Parathyroid adenoma (tissue), 2 donors: ENCODE data around the gene TSPAN3.

ENCODE experiments used
- H2AFZ ChIP-seq: fragments of 300-600 bp; sonication (generic); one replicate; pipeline ENCODE4 v1.7.0; 2017; ENCODE audit warnings: antibody characterized with exemption, mild to moderate bottlenecking
- H3K27ac ChIP-seq: fragments of 300-600 bp; sonication (generic); one replicate; pipeline ENCODE4 v1.7.0; 2017
- H3K27me3 ChIP-seq: fragments of 300-600 bp; sonication (generic); one replicate; pipeline ENCODE4 v1.7.0; 2017; ENCODE audit warnings: low read length; ENCODE audit not compliant: control insufficient read depth, insufficient read depth
- H3K36me3 ChIP-seq: fragments of 300-600 bp; sonication (generic); one replicate; pipeline ENCODE4 v1.7.0; 2017; ENCODE audit warnings: low read length; ENCODE audit not compliant: control insufficient read depth, insufficient read depth
- H3K4me1 ChIP-seq: fragments of 300-600 bp; sonication (generic); one replicate; pipeline ENCODE4 v1.7.0; 2017; ENCODE audit warnings: control low read depth
- H3K4me2 ChIP-seq: fragments of 300-600 bp; sonication (generic); one replicate; pipeline ENCODE4 v1.7.0; 2017; ENCODE audit warnings: low read length
- H3K4me3 ChIP-seq: fragments of 300-600 bp; sonication (generic); one replicate; pipeline ENCODE4 v1.7.0; 2017; ENCODE audit warnings: low read depth, low read length
- H3K79me2 ChIP-seq: fragments of 300-600 bp; sonication (generic); one replicate; pipeline ENCODE4 v1.7.0; 2017; ENCODE audit warnings: control low read depth
- H3K9ac ChIP-seq: fragments of 300-600 bp; sonication (generic); one replicate; pipeline ENCODE4 v1.7.0; 2017; ENCODE audit warnings: mild to moderate bottlenecking
- H3K9me3 ChIP-seq: fragments of 300-600 bp; sonication (generic); one replicate; pipeline ENCODE4 v1.7.0; 2017; ENCODE audit warnings: low read length; ENCODE audit not compliant: control insufficient read depth
- CTCF ChIP-seq: fragments of 300-600 bp; sonication (generic); IDR thresholded peaks from one replicate; pipeline ENCODE4 v1.7.0; 2017; ENCODE audit warnings: antibody characterized with exemption, mild to moderate bottlenecking
- donor health status: primary hyperparathyroidism.

The TSPAN3 gene

DNA sequence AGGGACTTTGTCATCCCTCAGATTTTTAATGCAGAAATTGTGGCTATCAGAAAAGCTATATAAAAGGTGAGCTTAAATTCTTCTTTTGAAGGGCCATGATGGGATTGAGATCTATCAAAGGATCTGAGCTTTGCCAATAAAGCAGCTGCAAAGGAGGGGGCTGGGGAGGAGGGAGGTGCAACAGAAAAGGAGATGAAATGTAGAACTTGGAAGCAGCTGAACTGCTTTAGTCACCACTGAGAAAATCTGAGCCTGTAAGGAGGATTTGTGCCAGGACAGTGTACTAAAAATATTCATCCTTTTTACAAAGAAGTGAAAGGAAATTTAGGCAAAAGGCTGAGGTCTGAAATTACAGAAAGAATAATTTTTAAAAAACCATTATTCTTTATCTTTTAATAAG is 10.4 kb downstream of the TSPAN3 start:
- Histone ChIP-seq H3K36me3 (no peaks in the 10 kb centered on the region), H3K79me2 (peaks cover 7% of the 10 kb centered on the region), H3K27ac (no peak overlapping the region), H3K4me2 (no peak overlapping the region), H2AFZ (no peak overlapping the region), H3K9me3 (no peaks in the 10 kb centered on the region), H3K4me1 (peaks cover 15% of the 10 kb centered on the region), H3K4me3 (no peak overlapping the region), H3K27me3 (no peaks in the 10 kb centered on the region), H3K9ac (no peak overlapping the region)
- TF ChIP-seq CTCF, result no peak

DNA sequence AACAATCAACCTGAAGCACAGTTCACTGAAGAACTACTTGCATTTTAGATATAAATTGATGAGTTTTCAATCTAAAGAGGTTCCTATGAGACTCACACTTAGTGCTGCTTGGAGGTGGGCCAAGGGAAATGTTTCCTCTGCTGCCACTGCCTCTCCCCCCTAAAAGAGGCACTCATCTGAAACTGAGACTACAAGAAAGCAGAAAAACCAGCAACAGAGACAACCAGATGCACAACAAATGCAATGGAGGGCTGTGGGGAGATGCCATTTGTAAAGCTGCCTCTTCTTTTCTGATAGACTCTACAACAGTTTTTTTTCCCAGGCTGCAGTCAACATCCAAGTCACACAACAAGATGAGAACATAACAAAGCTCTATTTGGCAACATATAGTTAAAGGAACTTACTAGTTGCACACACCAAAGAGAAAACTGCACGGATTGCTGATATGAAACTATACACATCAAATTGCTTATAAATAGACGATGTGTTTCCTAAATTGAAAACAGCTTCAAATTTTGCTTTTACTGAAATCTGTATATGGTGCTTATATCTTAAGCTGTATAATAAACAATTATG is 11.0 kb downstream of the TSPAN3 start:
- Histone ChIP-seq H2AFZ (no peak overlapping the region), H3K79me2 (peaks cover 5% of the 10 kb centered on the region), H3K4me2 (no peak overlapping the region), H3K36me3 (no peaks in the 10 kb centered on the region), H3K4me1 (peaks cover 12% of the 10 kb centered on the region), H3K9me3 (no peaks in the 10 kb centered on the region), H3K27me3 (no peaks in the 10 kb centered on the region), H3K9ac (no peak overlapping the region), H3K4me3 (no peak overlapping the region), H3K27ac (no peak overlapping the region)
- no peak for TF ChIP-seq CTCF

GRCh38 chr15:77058468-77058867 is 12.4 kb downstream of the TSPAN3 start:
- Histone ChIP-seq H3K27me3 (no peaks in the 10 kb centered on the region), H3K9me3 (no peaks in the 10 kb centered on the region), H3K27ac (no peak overlapping the region), H2AFZ (no peak overlapping the region), H3K4me2 (no peak overlapping the region), H3K79me2 (peaks cover 2% of the 10 kb centered on the region), H3K9ac (no peak overlapping the region), H3K36me3 (no peaks in the 10 kb centered on the region), H3K4me3 (no peak overlapping the region), H3K4me1 (peaks cover 12% of the 10 kb centered on the region)
- TF ChIP-seq CTCF, result no peak

DNA sequence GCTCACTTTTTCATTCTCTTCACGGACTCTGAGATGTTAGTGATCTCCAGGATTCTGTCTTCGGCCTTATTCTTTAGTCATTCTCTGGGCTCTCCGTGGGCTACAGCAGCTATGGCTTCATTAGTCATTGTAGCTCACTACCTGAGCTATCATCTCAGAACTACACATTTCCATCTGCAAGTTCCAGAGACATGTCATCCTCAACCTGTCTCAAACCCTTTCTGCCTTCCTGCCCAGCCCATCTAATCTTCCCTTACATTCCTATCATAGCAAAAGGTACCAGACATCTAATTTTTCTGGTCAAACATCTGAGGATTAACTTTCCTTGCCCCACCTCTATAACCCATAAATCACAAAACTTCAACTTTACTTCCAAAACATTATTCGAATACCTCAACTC is 13.2 kb downstream of the TSPAN3 start:
- Histone ChIP-seq H3K27me3 (no peaks in the 10 kb centered on the region), H3K27ac (no peak overlapping the region), H3K9me3 (no peaks in the 10 kb centered on the region), H2AFZ (no peak overlapping the region), H3K4me3 (no peak overlapping the region), H3K36me3 (no peaks in the 10 kb centered on the region), H3K4me1 (peaks cover 12% of the 10 kb centered on the region), H3K79me2 (peaks cover 2% of the 10 kb centered on the region), H3K9ac (no peak overlapping the region), H3K4me2 (no peak overlapping the region)
- no peak for TF ChIP-seq CTCF

- Histone ChIP-seq H3K9me3 (no peaks in the 10 kb centered on the region), H3K4me2 (no peak overlapping the region), H3K27me3 (no peaks in the 10 kb centered on the region), H3K27ac (no peak overlapping the region), H3K9ac (no peak overlapping the region), H3K4me1 (peaks cover 12% of the 10 kb centered on the region), H3K4me3 (no peak overlapping the region), H3K36me3 (no peaks in the 10 kb centered on the region), H2AFZ (no peak overlapping the region), H3K79me2 (peaks cover 2% of the 10 kb centered on the region)
- no peak for TF ChIP-seq CTCF
Observed at GRCh38 chr15:77057072-77057471, 13.8 kb downstream of the TSPAN3 start.
